Heart left ventricle (tissue), 16 donors: Measurements from ENCODE around the gene TCHP. TPM values are rescaled to one million over a fixed set of nuclear protein-coding genes. Genes with fewer than 3 reads are reported as not detected.

ENCODE experiments used
- ATAC-seq, 4 donors: fragments of 200-7000 bp; cut with Tn5 transposase; one replicate each; pipeline ENCODE4 v1.9.1; 2020 to 2022; ENCODE audit warnings: moderate library complexity in 4 of 4, mild to moderate bottlenecking in 3 of 4, moderate number of reproducible peaks in 1 of 4
- DNase-seq, 5 donors: peaks; one replicate each; pipeline ENCODE4 v3.0.0-alpha.2; 2020
- H3K27ac ChIP-seq, 12 donors: fragments of 200-600 bp; sonication (generic) in 4 of 12; one replicate each; pipeline versions ENCODE4 v1.5.0 to v1.8.0; 2016 to 2022; ENCODE audit warnings: mild to moderate bottlenecking in 2 of 12
- H3K27me3 ChIP-seq, 9 donors: fragments of 200-600 bp; sonication (generic) in 2 of 9; one replicate each; pipeline versions ENCODE4 v1.5.1 to v1.8.0; 2016 to 2022; ENCODE audit warnings: mild to moderate bottlenecking in 3 of 9
- H3K36me3 ChIP-seq, 9 donors: fragments of 200-600 bp; sonication (generic) in 2 of 9; one replicate each; pipeline versions ENCODE4 v1.5.0 to v1.8.0; 2018 to 2022; ENCODE audit warnings: mild to moderate bottlenecking in 2 of 9
- H3K4me1 ChIP-seq, 12 donors: fragments of 200-600 bp; sonication (generic) in 4 of 12; one replicate each; pipeline versions ENCODE4 v1.5.0 to v1.8.0; 2016 to 2022; ENCODE audit warnings: mild to moderate bottlenecking in 3 of 12
- H3K4me3 ChIP-seq, 12 donors: fragments of 200-600 bp; sonication (generic) in 4 of 12; one replicate each; pipeline versions ENCODE4 v1.5.0 to v1.8.0; 2017 to 2022; ENCODE audit warnings: mild to moderate bottlenecking in 9 of 12, moderate library complexity in 4 of 12
- H3K9me3 ChIP-seq, 12 donors: fragments of 200-600 bp; sonication (generic) in 4 of 12; one replicate each; pipeline versions ENCODE4 v1.5.0 to v1.8.0; 2016 to 2022; ENCODE audit warnings: mild to moderate bottlenecking in 1 of 12
- POLR2A ChIP-seq, 2 donors: fragments of 450-650 bp; IDR thresholded peaks; one replicate each; pipeline ENCODE4 v1.6.1; 2017; ENCODE audit warnings: antibody characterized with exemption in 2 of 2, mild to moderate bottlenecking in 2 of 2, moderate library complexity in 2 of 2
- WGBS, 4 donors: extraction: QIAGEN DNeasy Blood & Tissue Kit in 2 of 4; methylation state at CpG; one replicate each; pipeline versions ENCODE4 v1.1.5 to v1.1.7; 2013 to 2018; 5-methylcytosine and 5-hydroxymethylcytosine counted together
- intact Hi-C, 10 donors: fragments of 100-400 bp; cut with DNase I; formaldehyde crosslinking; loops; one replicate each; pipeline versions ENCODE4 v1.11.1 to v1.14.2; 2022
- polyA plus RNA-seq, 2 donors: library from polyadenylated mRNA; stranded (reverse); fragments of 200-250 nt; gene quantifications; one replicate each; pipeline ENCODE4 v1.2.3, GENCODE V29; 2013
- total RNA-seq, 9 donors: library from RNA; depleted of rRNA in 2 of 9; stranded (reverse); fragments of >200 nt in 2 of 9; fragmentation: NEBNext Ultra II Directional in 3 of 9; extraction: Animal tissue kit (Norgen Biotek cat#: 25700) in 3 of 9; gene quantifications; one replicate each; pipeline versions ENCODE4 v1.1.0 to v1.2.4, GENCODE V29; 2016 to 2023
- TF ChIP-seq, protein P1 (sequence below), 12 donors: fragments of 200-600 bp; sonication (generic) in 4 of 12; IDR thresholded peaks; one replicate each; pipeline versions ENCODE4 v1.5.0 to v1.8.0; 2018 to 2022; ENCODE audit warnings: antibody characterized with exemption in 12 of 12, mild to moderate bottlenecking in 5 of 12
- donor health status: ischemic (EF 13 %, LVEDD 7.1; RV severe dilation, severe dysfunction).
- donor health status: healthy with polysubstance abuse.
- donor health status: DM: no; HTN: yes; CAD: no.
- donor health status: DM: no; HTN: no; CAD: no.
- donor health status: ischemic (EF 25% LVEDD 6.9; RV normal size, moderate dysfunction).
- donor health status: ischemic (EF 25% LVEDD 5.7; RV mildly dilated, moderate dysfunction).
- donor health status: healthy.
- donor health status: DM: yes; HTN: yes; CAD: no.
- donor health status: ischemic (EF 35%, LVEDD 5.7; RV mildly dilated, moderate dysfunction).
- donor health status: nonischemic (EF 11% LVEDD 7.7; RV severe dilation, severe dysfunction).
- donor health status: DM: yes; HTN: yes; CAD: no.
- donor health status: PGD.
- donor health status: ischemic (EF 29% LVEDD 5.4; RV normal size, mild dysfunction).
- donor health status: nonischemic (EF 23%, LVEDD 6.1; RV moderate dilation, normal function).

The TCHP gene
- total and polyA plus RNA-seq, 11 donors = 7.4 to 11.7 (median 10.1) TPM

DNA sequence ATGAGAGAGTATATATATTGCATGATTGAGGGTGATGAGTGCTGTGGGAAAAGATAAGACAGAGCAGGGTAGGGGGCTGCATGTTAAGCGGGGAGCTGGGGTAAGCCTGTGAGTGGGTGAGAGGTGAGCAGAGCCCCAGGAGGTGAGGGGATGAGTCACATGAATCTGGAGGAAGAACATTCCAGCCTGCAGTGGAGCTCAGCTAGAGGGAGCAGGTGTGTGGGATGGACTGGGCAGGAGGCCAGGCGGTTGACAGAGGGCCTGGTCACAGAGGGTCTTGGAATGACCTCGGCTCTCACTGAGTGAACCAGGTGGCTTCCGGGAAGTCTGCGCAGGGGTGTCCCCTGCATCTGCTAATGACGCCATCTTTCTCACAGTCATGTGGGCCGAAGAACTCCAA, 51.7 kb downstream of the TCHP start:
- Histone ChIP-seq H3K9me3 (no peaks in the 10 kb centered on the region), H3K4me1 (peaks cover 0 to 67% (median 54%) of the 10 kb centered on the region in 12 donors), H3K27ac (peak overlapping the region; percentile 31 to 84 (median 76)), H3K36me3 (peaks cover 0 to 99% (median 91%) of the 10 kb centered on the region in 9 donors), H3K27me3 (no peaks in the 10 kb centered on the region), H3K4me3 (no peak overlapping the region)
- peak; percentile 37 to 73 (median 60) for DNase-seq
- intact Hi-C loops = no loop called here
- ATAC-seq = peak in 3 of 4 donors; percentile 55 to 67 (median 63)
- 49 to 59% (median 56%) methylated on average over 7 of the region's 7 CpGs for WGBS, 4 donors
- TF ChIP-seq, protein P1, sequence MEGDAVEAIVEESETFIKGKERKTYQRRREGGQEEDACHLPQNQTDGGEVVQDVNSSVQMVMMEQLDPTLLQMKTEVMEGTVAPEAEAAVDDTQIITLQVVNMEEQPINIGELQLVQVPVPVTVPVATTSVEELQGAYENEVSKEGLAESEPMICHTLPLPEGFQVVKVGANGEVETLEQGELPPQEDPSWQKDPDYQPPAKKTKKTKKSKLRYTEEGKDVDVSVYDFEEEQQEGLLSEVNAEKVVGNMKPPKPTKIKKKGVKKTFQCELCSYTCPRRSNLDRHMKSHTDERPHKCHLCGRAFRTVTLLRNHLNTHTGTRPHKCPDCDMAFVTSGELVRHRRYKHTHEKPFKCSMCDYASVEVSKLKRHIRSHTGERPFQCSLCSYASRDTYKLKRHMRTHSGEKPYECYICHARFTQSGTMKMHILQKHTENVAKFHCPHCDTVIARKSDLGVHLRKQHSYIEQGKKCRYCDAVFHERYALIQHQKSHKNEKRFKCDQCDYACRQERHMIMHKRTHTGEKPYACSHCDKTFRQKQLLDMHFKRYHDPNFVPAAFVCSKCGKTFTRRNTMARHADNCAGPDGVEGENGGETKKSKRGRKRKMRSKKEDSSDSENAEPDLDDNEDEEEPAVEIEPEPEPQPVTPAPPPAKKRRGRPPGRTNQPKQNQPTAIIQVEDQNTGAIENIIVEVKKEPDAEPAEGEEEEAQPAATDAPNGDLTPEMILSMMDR (IDR thresholded peaks at IDR 0.05) = peak in 2 of 12 donors; percentile 10 to 12
- TF ChIP-seq POLR2A (IDR thresholded peaks at IDR 0.05) = no peak

DNA sequence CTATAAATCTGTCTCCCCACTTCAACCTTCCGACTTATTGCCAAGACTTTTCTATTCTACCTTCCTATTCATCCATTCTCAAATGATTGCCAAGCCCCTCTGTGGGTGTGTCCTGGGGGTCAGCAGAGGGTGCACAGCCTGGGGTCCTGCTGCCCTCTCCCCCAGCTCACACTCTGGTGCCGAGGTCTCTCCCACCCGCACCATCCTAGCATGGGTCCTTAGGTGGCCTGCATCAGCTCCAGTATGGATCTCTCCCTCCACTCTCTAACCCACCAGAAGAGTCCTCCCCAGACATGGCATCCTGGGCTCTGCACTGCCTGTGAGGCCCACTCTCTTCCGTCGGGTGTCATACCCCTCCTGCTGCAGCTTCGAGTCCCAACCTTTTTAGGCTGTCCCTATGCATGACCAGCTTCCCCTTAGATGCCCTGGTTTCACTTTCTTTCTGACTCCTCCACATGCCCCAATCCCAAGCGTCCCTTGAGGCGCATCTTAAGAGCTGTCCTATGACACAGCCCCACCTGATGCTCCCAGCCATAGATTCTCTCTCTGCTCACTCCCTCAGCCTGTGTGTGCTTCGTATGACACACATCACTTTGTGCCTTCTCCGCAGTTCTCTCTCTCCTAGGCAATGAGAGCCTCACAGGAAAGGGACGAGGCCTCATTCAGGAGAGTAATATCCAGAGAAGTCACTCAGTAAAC, 52.2 kb downstream of the TCHP start:
- Histone ChIP-seq H3K27me3 (no peaks in the 10 kb centered on the region), H3K9me3 (no peaks in the 10 kb centered on the region), H3K27ac (peak overlapping the region; percentile 31 to 84 (median 76)), H3K36me3 (peaks cover 0 to 99% (median 91%) of the 10 kb centered on the region in 9 donors), H3K4me3 (no peak overlapping the region), H3K4me1 (peaks cover 0 to 61% (median 49%) of the 10 kb centered on the region in 12 donors)
- intact Hi-C loops = no loop called here
- TF ChIP-seq POLR2A (IDR thresholded peaks at IDR 0.05) = no peak
- TF ChIP-seq, protein P1 (IDR thresholded peaks at IDR 0.05) = no peak
- WGBS, 4 donors = 76 to 81% (median 76%) methylated on average over 11 of the region's 11 CpGs
- peak in 3 of 4 donors; percentile 13 to 27 (median 19) for ATAC-seq
- DNase-seq = no peak

DNA sequence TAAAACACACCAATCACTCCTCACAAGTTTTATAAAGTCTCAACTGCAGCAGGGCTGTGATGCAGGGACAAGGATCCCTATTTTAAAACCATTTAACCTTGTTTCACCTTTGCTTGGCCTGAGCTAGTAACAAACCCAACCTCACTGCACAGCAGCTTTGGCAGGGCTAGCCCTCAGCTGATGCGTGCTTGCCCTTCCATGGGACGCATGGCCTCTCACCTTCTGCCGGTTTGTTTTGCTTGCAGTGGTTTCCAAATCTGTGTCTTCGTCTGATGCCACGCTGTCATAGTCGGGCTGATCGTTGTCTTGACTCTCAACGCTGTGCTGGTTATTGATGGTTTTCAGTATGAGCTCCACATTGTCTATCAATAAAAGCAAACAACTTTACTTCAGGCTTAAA, 52.8 kb downstream of the TCHP start:
- DNase-seq (peak; percentile 50 to 73 (median 55)), ATAC-seq (peak; percentile 68 to 83 (median 76))
- H3K27me3 ChIP-seq = no peaks in the 10 kb centered on the region
- peak overlapping the region; percentile 31 to 84 (median 76) for H3K27ac ChIP-seq
- no peaks in the 10 kb centered on the region for H3K9me3 ChIP-seq
- H3K36me3 ChIP-seq = peaks cover 0 to 100% (median 91%) of the 10 kb centered on the region in 9 donors
- 53 to 65% (median 61%) methylated on average over 8 of the region's 8 CpGs for WGBS, 4 donors
- intact Hi-C loops = no loop called here
- H3K4me1 ChIP-seq = peaks cover 0 to 55% (median 45%) of the 10 kb centered on the region in 12 donors
- no peak for TF ChIP-seq POLR2A (IDR thresholded peaks at IDR 0.05)
- TF ChIP-seq, protein P1 (IDR thresholded peaks at IDR 0.05) = no peak
- H3K4me3 ChIP-seq = no peak overlapping the region

DNA sequence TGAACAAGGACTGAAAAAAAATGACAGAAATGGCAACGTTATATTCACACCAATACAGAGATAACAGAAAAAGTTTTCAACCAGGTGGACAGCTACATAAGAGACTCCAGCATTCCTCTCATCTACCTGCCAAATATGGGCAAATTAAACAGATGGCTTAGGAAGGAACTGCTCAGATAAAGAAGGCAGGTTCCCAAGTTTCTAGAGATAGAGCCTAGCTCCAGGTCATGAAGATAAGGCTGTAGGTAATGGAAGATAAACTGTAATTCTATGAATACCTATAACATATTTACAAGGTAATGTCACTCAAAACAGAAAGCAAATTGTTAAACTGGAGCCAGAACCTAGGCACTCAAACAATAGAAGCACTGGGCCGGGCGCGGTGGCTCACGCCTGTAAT, 53.6 kb downstream of the TCHP start:
- Histone ChIP-seq H3K27me3 (no peaks in the 10 kb centered on the region), H3K27ac (peak overlapping the region in 11 of 12 donors; percentile 52 to 84 (median 77)), H3K36me3 (peaks cover 0 to 100% (median 95%) of the 10 kb centered on the region in 9 donors), H3K4me1 (peaks cover 0 to 47% (median 37%) of the 10 kb centered on the region in 12 donors), H3K4me3 (no peak overlapping the region), H3K9me3 (no peaks in the 10 kb centered on the region)
- TF ChIP-seq, protein P1 (IDR thresholded peaks at IDR 0.05) = no peak
- TF ChIP-seq POLR2A (IDR thresholded peaks at IDR 0.05) = no peak
- 81 to 91% (median 87%) methylated on average over 5 of the region's 5 CpGs for WGBS, 4 donors
- intact Hi-C loops = no loop called here
- no peak for DNase-seq
- no peak for ATAC-seq
